GM12872 (cell line): ENCODE data around the gene OSGEP.

Experiments
- TF ChIP-seq, protein P1 (sequence below): IDR thresholded peaks from 3 replicates; pipeline ENCODE4 v1.5.1; 2011; ENCODE audit warnings: low read depth, mild to moderate bottlenecking, low read length, moderate library complexity; ENCODE audit not compliant: insufficient read depth

Gene OSGEP

GRCh38 chr14:20424851-20425250, 29.8 kb downstream of the OSGEP start:
- TF ChIP-seq, protein P1, sequence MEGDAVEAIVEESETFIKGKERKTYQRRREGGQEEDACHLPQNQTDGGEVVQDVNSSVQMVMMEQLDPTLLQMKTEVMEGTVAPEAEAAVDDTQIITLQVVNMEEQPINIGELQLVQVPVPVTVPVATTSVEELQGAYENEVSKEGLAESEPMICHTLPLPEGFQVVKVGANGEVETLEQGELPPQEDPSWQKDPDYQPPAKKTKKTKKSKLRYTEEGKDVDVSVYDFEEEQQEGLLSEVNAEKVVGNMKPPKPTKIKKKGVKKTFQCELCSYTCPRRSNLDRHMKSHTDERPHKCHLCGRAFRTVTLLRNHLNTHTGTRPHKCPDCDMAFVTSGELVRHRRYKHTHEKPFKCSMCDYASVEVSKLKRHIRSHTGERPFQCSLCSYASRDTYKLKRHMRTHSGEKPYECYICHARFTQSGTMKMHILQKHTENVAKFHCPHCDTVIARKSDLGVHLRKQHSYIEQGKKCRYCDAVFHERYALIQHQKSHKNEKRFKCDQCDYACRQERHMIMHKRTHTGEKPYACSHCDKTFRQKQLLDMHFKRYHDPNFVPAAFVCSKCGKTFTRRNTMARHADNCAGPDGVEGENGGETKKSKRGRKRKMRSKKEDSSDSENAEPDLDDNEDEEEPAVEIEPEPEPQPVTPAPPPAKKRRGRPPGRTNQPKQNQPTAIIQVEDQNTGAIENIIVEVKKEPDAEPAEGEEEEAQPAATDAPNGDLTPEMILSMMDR: no peak

DNA sequence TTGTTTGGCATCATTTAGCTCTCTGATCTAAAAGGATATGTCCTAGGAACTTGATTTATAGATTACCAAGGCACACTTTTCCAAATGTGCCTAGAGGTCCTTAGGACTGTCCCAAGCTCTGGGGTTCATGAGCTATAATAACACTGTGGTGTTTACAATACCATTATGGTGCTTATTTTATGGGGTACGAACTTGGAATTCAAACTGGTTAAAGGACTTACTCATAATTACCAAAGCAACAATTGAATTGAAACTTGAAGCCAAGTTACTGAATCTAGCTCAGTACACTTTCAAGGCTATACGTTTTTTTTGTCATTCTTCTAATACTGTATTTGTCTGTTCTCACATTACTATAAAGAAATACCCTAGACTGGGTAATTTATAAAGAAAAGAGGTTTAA, 31.7 kb downstream of the OSGEP start:
- TF ChIP-seq, protein P1: no peak

DNA sequence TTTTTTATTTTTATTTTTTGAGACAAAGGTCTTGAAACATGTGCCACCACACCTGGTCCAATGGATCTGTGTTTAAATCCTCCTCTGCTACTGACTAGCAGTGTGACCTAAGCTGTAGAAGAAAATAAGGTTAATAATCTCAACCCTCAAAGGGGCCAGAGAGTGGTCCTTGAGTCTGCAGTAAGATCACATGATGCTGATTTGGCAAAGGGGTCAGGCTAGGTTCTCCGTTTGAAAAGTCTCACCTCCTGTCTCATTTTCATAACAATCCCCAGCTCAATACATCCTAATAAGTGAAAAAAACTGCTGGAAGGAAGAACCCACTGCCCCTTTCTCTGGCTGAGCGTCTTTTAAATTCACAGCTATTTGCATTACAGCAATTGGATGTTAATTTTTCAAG, 33.3 kb downstream of the OSGEP start:
- TF ChIP-seq, protein P1: no peak

- TF ChIP-seq, protein P1: no peak
Observed at GRCh38 chr14:20419419-20419818, 35.2 kb downstream of the OSGEP start.

- TF ChIP-seq, protein P1: no peak
Observed at GRCh38 chr14:20418501-20418909, 36.1 kb downstream of the OSGEP start.

DNA sequence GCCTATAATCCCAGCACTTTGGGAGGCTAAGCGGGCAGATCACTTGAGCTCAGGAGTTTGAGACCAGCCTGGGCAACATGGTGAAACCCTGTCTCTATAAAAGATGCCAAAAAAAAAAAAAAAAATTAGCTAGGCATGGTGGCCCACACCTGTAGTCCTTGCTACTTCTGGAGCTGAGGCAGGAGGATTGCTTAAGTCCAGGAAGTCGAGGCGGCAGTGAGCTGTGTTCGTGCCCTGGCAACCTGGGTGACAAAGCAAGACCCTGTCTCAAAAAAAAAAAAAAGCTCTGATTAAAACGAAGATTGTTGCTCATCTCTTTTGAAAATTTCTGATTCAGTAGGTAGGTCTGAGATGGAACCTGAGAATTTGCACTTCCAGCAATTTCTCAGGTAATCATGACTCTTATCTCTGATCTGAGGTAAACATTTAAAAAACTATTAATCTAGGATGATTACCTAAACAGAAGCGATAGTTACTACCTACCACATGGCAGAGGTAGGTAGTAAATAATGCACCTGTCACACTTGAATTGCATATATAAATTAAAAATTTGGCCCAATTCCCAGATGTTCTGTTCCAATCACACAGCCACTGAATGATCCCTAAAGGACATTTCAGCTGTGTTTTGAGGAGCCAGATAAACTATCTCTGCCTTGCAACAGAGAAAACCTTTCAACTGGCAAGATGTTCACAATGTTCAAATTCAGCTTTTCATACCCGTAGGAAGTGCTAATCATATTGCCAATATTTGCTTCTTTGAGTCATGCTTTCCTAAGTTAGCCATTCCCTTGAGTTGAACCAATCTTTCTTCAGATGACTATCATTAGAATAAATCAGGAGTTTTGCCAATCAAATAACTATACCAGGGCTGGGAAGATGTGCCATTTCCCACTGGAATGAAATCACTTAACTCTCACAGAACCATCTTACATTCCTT, 37.1 kb downstream of the OSGEP start:
- TF ChIP-seq, protein P1: no peak

DNA sequence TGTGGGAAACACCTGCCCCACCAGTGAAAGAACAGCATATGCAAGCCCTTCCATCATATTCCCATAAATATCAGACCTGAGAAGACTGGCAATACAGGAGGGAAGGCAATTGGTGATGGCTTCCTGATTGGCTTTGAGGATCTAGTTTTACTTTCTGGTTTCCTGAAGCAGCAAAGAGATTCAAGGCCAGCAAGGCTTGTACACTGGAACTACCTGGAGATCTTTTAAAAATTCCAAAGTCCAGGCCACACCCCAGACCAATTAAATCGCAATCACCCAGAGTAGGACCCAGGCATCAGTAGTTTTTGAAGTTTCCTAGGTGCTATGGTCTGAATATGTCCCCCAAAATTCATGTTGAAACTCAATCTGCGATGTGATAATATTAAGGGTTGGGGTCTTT, 38.4 kb downstream of the OSGEP start:
- TF ChIP-seq, protein P1: no peak
